Liver (tissue), 9 donors: ENCODE results near the gene CPOX. TPM values are rescaled to one million over a fixed set of nuclear protein-coding genes. Genes with fewer than 3 reads are reported as not detected.

Experiments
- DNase-seq: peaks from one replicate; pipeline ENCODE4 v3.0.0-alpha.2; 2017; ENCODE audit warnings: low spot score
- H3K27ac ChIP-seq, 2 donors: one replicate each; pipeline ENCODE4 v1.7.0; 2013; ENCODE audit warnings: inconsistent platforms in 2 of 2, low read length in 2 of 2, control low read depth in 1 of 2, low read depth in 1 of 2, mild to moderate bottlenecking in 1 of 2
- H3K27me3 ChIP-seq, 4 donors: one replicate each; pipeline versions ENCODE4 v1.6.1 to v1.7.0; 2013; ENCODE audit warnings: low read length in 3 of 4, inconsistent platforms in 1 of 4, mild to moderate bottlenecking in 1 of 4, moderate library complexity in 1 of 4; ENCODE audit not compliant: control insufficient read depth in 4 of 4, insufficient read depth in 4 of 4
- H3K36me3 ChIP-seq, 4 donors: one replicate each; pipeline versions ENCODE4 v1.6.1 to v1.7.0; 2013; ENCODE audit warnings: low read length in 3 of 4, mild to moderate bottlenecking in 3 of 4, low read depth in 1 of 4, moderate library complexity in 1 of 4; ENCODE audit not compliant: control insufficient read depth in 4 of 4, insufficient read depth in 3 of 4
- H3K4me1 ChIP-seq, 4 donors: one replicate each; pipeline versions ENCODE4 v1.6.1 to v1.7.0; 2013; ENCODE audit warnings: low read length in 3 of 4, mild to moderate bottlenecking in 3 of 4, moderate library complexity in 1 of 4; ENCODE audit not compliant: control insufficient read depth in 4 of 4, insufficient read depth in 4 of 4
- H3K4me3 ChIP-seq, 3 donors: one replicate each; pipeline versions ENCODE4 v1.6.1 to v1.7.0; 2013; ENCODE audit warnings: low read length in 3 of 3, control low read depth in 1 of 3, low read depth in 1 of 3, mild to moderate bottlenecking in 1 of 3
- H3K9ac ChIP-seq, 2 donors: one replicate each; pipeline ENCODE4 v1.7.0; 2013; ENCODE audit warnings: low read length in 2 of 2, mild to moderate bottlenecking in 2 of 2, moderate library complexity in 2 of 2, control low read depth in 1 of 2, low read depth in 1 of 2
- H3K9me3 ChIP-seq, 4 donors: one replicate each; pipeline versions ENCODE4 v1.6.1 to v1.7.0; 2013; ENCODE audit warnings: low read length in 3 of 4; ENCODE audit not compliant: control insufficient read depth in 4 of 4
- ATF3 ChIP-seq: IDR thresholded peaks from 2 replicates; pipeline ENCODE4 v1.6.1; 2016; ENCODE audit warnings: antibody characterized with exemption
- CTCF ChIP-seq: fragments of 150-350 bp; IDR thresholded peaks from 2 replicates; pipeline ENCODE4 v1.5.1; 2017; ENCODE audit warnings: improper control_type of control experiment, low read depth, low read length; ENCODE audit not compliant: missing input control
- EGR1 ChIP-seq, 2 donors: IDR thresholded peaks; 2 replicates each; pipeline ENCODE4 v1.6.1; 2016 to 2018; ENCODE audit warnings: antibody characterized with exemption in 2 of 2, low read depth in 2 of 2
- FOXA1 ChIP-seq: IDR thresholded peaks from 2 replicates; pipeline ENCODE4 v1.6.1; 2016; ENCODE audit warnings: antibody characterized with exemption
- FOXA2 ChIP-seq: IDR thresholded peaks from 2 replicates; pipeline ENCODE4 v1.6.1; 2016; ENCODE audit warnings: antibody characterized with exemption
- GABPA ChIP-seq, 2 donors: IDR thresholded peaks in 1 of 2; conservative IDR thresholded peaks in 1 of 2; 2 replicates each; pipeline ENCODE4 v1.6.1; 2016; ENCODE audit warnings: antibody characterized with exemption in 2 of 2, mild to moderate bottlenecking in 1 of 2, moderate library complexity in 1 of 2
- HNF4G ChIP-seq: IDR thresholded peaks from 2 replicates; pipeline ENCODE4 v1.6.1; 2016; ENCODE audit warnings: antibody characterized with exemption
- JUND ChIP-seq, 2 donors: IDR thresholded peaks; 2 replicates each; pipeline ENCODE4 v1.6.1; 2016; ENCODE audit warnings: antibody characterized with exemption in 2 of 2
- MAX ChIP-seq: IDR thresholded peaks from 2 replicates; pipeline ENCODE4 v1.6.1; 2016; ENCODE audit warnings: antibody characterized with exemption
- NR2F2 ChIP-seq: IDR thresholded peaks from 2 replicates; pipeline ENCODE4 v1.6.1; 2016; ENCODE audit warnings: antibody characterized with exemption
- REST ChIP-seq: IDR thresholded peaks from 2 replicates; pipeline ENCODE4 v1.6.1; 2016; ENCODE audit warnings: antibody characterized with exemption, mild to moderate bottlenecking
- RXRA ChIP-seq, 2 donors: IDR thresholded peaks; 2 replicates each; pipeline ENCODE4 v1.6.1; 2017 to 2018; ENCODE audit warnings: antibody characterized with exemption in 2 of 2, mild to moderate bottlenecking in 1 of 2
- SP1 ChIP-seq: IDR thresholded peaks from 2 replicates; pipeline ENCODE4 v1.6.1; 2018; ENCODE audit warnings: antibody characterized with exemption, mild to moderate bottlenecking
- YY1 ChIP-seq: IDR thresholded peaks from 2 replicates; pipeline ENCODE4 v1.6.1; 2016; ENCODE audit warnings: antibody characterized with exemption, mild to moderate bottlenecking
- ZBTB33 ChIP-seq: IDR thresholded peaks from 2 replicates; pipeline ENCODE4 v1.6.1; 2016; ENCODE audit warnings: antibody characterized with exemption
- WGBS: extraction: QIAGEN DNeasy Blood & Tissue Kit; methylation state at CpG from one replicate; pipeline ENCODE4 v1.1.7; 2013; 5-methylcytosine and 5-hydroxymethylcytosine counted together
- polyA plus RNA-seq, 2 donors: library from polyadenylated mRNA; stranded (reverse) in 1 of 2; unstranded in 1 of 2; fragments of 200-250 nt in 1 of 2; fragments of >200 nt in 1 of 2; fragmentation: Nextera tagmentation in 1 of 2; extraction: Ambion mirVana in 1 of 2; gene quantifications; one replicate each; pipeline versions ENCODE4 v1.2.1 to v1.2.3, GENCODE V29; 2013 to 2015
- total RNA-seq, 2 donors: library from RNA; depleted of rRNA; stranded (reverse); fragments of >200 nt; gene quantifications; one replicate each; pipeline ENCODE4 v1.2.3, GENCODE V29; 2014
- donor health status: healthy.
- donor health status: healthy.
- donor health status: healthy.
- donor health status: healthy.
- donor health status: healthy.

The CPOX gene
- total and polyA plus RNA-seq, 4 donors: 8.8 to 280 (median 16.3) TPM

GRCh38 chr3:98558100-98558827, 35.1 kb downstream of the CPOX start:
- DNase-seq: no peak
- 80% methylated on average over 6 of the region's 6 CpGs for WGBS
- H3K4me1 ChIP-seq: no peaks in the 10 kb centered on the region
- no peaks in the 10 kb centered on the region for H3K27me3 ChIP-seq
- H3K36me3 ChIP-seq: no peaks in the 10 kb centered on the region
- no peak overlapping the region for H3K9ac ChIP-seq
- TF ChIP-seq ATF3 (no peak), YY1 (no peak), HNF4G (no peak), NR2F2 (no peak), GABPA (IDR thresholded peaks at IDR 0.05 in 1 of 2, conservative IDR thresholded peaks at IDR 0.05 in 1 of 2) (no peak), SP1 (no peak), EGR1 (IDR thresholded peaks at IDR 0.05; ENCODE audit: low read depth in 2 of 2) (no peak), REST (no peak), MAX (no peak), ZBTB33 (no peak), FOXA1 (no peak), JUND (IDR thresholded peaks at IDR 0.05) (no peak), FOXA2 (no peak), RXRA (IDR thresholded peaks at IDR 0.05) (no peak), CTCF (no peak)
- H3K27ac ChIP-seq: no peak overlapping the region
- H3K4me3 ChIP-seq: no peak overlapping the region
- no peaks in the 10 kb centered on the region for H3K9me3 ChIP-seq
